H1 (cell line): Measurements from ENCODE around the gene RXRA.

Source experiments
- ATF2 ChIP-seq: IDR thresholded peaks from 2 replicates; pipeline ENCODE4 v1.6.1; 2012; ENCODE audit warnings: low read length, inconsistent platforms
- CHD7 ChIP-seq: fragments of 300-600 bp; sonication (generic); IDR thresholded peaks from 2 replicates; pipeline ENCODE4 v1.7.1; 2012; ENCODE audit warnings: low read length, moderate library complexity, mild to moderate bottlenecking, inconsistent platforms; ENCODE audit not compliant: insufficient replicate concordance
- CTCF ChIP-seq, 3 experiments: IDR thresholded peaks; 1 replicate in 2 of 3; 2 replicates in 1 of 3; pipeline versions ENCODE4 v1.5.1 to v1.6.1; 2011; ENCODE audit warnings: low read length in 3 of 3, mild to moderate bottlenecking in 3 of 3, inconsistent platforms in 2 of 3, low read depth in 1 of 3, moderate library complexity in 1 of 3; ENCODE audit not compliant: insufficient read depth in 1 of 3; ENCODE audit errors: control extremely low read depth in 1 of 3
- EZH2 ChIP-seq: fragments of 200-600 bp; sonication (generic); IDR thresholded peaks from 2 replicates; pipeline ENCODE4 v1.7.1; 2012; ENCODE audit warnings: low read depth, mild to moderate bottlenecking, moderate library complexity, low read length, inconsistent platforms; ENCODE audit not compliant: severe bottlenecking
- GABPA ChIP-seq: IDR thresholded peaks from 2 replicates; pipeline ENCODE4 v1.6.1; 2011; ENCODE audit warnings: mild to moderate bottlenecking, low read length, moderate library complexity, borderline replicate concordance; ENCODE audit not compliant: insufficient read depth
- GTF2F1 ChIP-seq: IDR thresholded peaks from 2 replicates; pipeline ENCODE4 v1.6.1; 2012; ENCODE audit warnings: low read depth, low read length, improper control_type of control experiment, borderline replicate concordance
- JUN ChIP-seq: IDR thresholded peaks from 2 replicates; pipeline ENCODE4 v1.6.1; 2011; ENCODE audit warnings: low read depth, mild to moderate bottlenecking, improper control_type of control experiment, low read length
- JUND ChIP-seq: IDR thresholded peaks from 2 replicates; pipeline ENCODE4 v1.6.1; 2011; ENCODE audit warnings: mild to moderate bottlenecking, improper control_type of control experiment, low read length
- POLR2A ChIP-seq, 2 experiments: IDR thresholded peaks; 1 replicate in 1 of 2; 2 replicates in 1 of 2; pipeline ENCODE4 v1.6.1; 2011; ENCODE audit warnings: low read depth in 2 of 2, low read length in 2 of 2, mild to moderate bottlenecking in 2 of 2; ENCODE audit errors: control extremely low read depth in 1 of 2
- YY1 ChIP-seq: IDR thresholded peaks from 2 replicates; pipeline ENCODE4 v1.6.1; 2011; ENCODE audit warnings: low read depth, mild to moderate bottlenecking, low read length

- TF ChIP-seq YY1 (no peak), GABPA (no peak), EZH2 (no peak), ATF2 (no peak), CTCF (IDR thresholded peaks at IDR 0.05; ENCODE audit: control extremely low read depth in 1 of 3, insufficient read depth in 1 of 3, low read depth in 1 of 3, low read length in 3 of 3) (no peak), CHD7 (no peak), JUN (no peak), POLR2A (IDR thresholded peaks at IDR 0.05; ENCODE audit: control extremely low read depth in 1 of 2, low read depth in 2 of 2, low read length in 2 of 2) (no peak), GTF2F1 (no peak), JUND (no peak)
These were observed 40.9 kb upstream of the RXRA start for GRCh38 chr9:134285215-134285845.
